Vagina (tissue), 2 donors: ENCODE measurements around the gene ABHD16A.

ENCODE experiments used
- POLR2A ChIP-seq, 2 donors: fragments of 450-650 bp; IDR thresholded peaks; one replicate each; pipeline ENCODE4 v1.6.1; 2017; ENCODE audit warnings: antibody characterized with exemption in 2 of 2, mild to moderate bottlenecking in 2 of 2, moderate library complexity in 2 of 2
- TF ChIP-seq, protein P1 (sequence below), 3 experiments: fragments of 450-650 bp in 2 of 3; fragments of 200-600 bp in 1 of 3; sonication (generic) in 1 of 3; IDR thresholded peaks; one replicate each; pipeline ENCODE4 v1.5.1; 2017 to 2019; ENCODE audit warnings: antibody characterized with exemption in 3 of 3, mild to moderate bottlenecking in 2 of 3, moderate library complexity in 2 of 3

DNA sequence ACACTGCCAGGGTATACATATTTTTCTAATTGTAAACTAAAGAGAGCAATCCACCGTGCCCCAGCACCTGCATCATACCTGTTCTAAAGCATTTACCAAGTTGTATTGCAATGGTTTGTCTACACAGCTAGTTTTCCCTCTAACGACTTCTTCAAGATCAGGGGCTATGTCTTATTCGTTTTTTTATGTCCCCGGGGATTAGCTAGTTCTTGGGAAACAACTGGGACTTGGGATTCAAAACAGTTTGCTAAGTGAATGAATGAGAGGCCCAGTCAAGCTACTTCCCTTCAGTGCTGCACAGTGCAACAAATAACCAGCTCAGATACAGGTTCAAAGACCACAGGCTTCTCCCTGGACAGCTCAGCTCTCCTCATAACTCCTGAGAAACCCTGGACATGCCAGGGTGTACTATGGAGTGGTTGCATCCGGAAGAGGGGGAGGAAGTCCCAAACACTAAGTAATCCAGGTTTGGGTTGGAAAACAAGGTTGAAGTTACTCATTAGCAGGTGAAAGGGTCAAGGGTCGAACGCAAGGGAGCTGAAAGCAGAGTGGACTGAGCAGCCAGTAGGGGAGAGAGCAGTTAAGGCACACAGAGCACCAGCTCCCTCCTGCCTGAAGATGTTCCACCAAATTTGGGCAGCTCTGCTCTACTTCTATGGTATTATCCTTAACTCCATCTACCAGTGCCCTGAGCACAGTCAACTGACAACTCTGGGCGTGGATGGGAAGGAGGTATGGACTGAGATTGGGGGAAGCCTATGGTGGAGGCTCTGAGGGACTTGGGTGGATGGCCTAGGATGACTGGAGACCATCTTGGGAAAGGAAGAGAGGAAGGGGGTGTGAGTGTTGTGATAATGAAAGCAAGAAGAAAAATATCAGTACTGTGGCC, 47.5 kb downstream of the ABHD16A start, which contains the start of gene APOM:
- TF ChIP-seq, protein P1, sequence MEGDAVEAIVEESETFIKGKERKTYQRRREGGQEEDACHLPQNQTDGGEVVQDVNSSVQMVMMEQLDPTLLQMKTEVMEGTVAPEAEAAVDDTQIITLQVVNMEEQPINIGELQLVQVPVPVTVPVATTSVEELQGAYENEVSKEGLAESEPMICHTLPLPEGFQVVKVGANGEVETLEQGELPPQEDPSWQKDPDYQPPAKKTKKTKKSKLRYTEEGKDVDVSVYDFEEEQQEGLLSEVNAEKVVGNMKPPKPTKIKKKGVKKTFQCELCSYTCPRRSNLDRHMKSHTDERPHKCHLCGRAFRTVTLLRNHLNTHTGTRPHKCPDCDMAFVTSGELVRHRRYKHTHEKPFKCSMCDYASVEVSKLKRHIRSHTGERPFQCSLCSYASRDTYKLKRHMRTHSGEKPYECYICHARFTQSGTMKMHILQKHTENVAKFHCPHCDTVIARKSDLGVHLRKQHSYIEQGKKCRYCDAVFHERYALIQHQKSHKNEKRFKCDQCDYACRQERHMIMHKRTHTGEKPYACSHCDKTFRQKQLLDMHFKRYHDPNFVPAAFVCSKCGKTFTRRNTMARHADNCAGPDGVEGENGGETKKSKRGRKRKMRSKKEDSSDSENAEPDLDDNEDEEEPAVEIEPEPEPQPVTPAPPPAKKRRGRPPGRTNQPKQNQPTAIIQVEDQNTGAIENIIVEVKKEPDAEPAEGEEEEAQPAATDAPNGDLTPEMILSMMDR (IDR thresholded peaks at IDR 0.05) = no peak
- no peak for TF ChIP-seq POLR2A (IDR thresholded peaks at IDR 0.05)
